ENCODE measurements around the gene PTPDC1. TPM values are rescaled to one million over a fixed set of nuclear protein-coding genes. Genes with fewer than 3 reads are reported as not detected.

The PTPDC1 gene
- total and polyA plus RNA-seq, 9 of the 15 experiments (the other 6 are each of a cell fraction or from before 2014, with no cell fraction given) = 1.1 to 8.1 (median 5.7) TPM

- peaks cover 14% of the 10 kb centered on the region for H3K9me3 ChIP-seq (replicated peaks; ENCODE audit: control insufficient read depth, insufficient read depth, low read depth, low read length)
- H3K9me1 ChIP-seq (ENCODE audit: control insufficient read depth, insufficient read depth, low read length) = no peaks in the 10 kb centered on the region
- POLR2A ChIA-PET = interaction anchor here (1.0 to 1.5 kb wide), 2 partner anchors 8 to 16 kb away, joined by 3 read pairs; no protein-coding TSS in a partner anchor
- BruUV-seq (replicated peaks) = no TSS peak
- intact Hi-C loops (cut with micrococcal nuclease) = no loop called here
- in situ Hi-C loops (cut with MboI) = no loop called here
- H3K79me2 ChIP-seq (ENCODE audit: control insufficient read depth, insufficient read depth, low read length) = no peaks in the 10 kb centered on the region
- H3K27me3 ChIP-seq (ENCODE audit: control insufficient read depth in 2 of 2, insufficient read depth in 2 of 2, low read length in 2 of 2) = no peaks in the 10 kb centered on the region
- no peak for FAIRE-seq
- H3K4me1 ChIP-seq (replicated peaks in 1 of 2; ENCODE audit: control insufficient read depth in 2 of 2, insufficient read depth in 2 of 2, low read length in 2 of 2) = no peaks in the 10 kb centered on the region
- H4K20me1 ChIP-seq (replicated peaks; ENCODE audit: control insufficient read depth, insufficient read depth, low read length) = no peaks in the 10 kb centered on the region
- no peak for ATAC-seq
- no peak overlapping the region for H3K4me2 ChIP-seq (ENCODE audit: insufficient read depth, low read length)
- CTCF ChIA-PET (ENCODE audit: low intra/inter-chr PET ratio) = no interaction called here
- H3K4me3 ChIP-seq = no peak overlapping the region
- H3K27ac ChIP-seq (ENCODE audit: extremely low read depth, low read depth, low read length) = no peak overlapping the region
- H3K9ac ChIP-seq (ENCODE audit: insufficient read depth in 1 of 2, low read depth in 2 of 2, low read length in 2 of 2) = no peak overlapping the region
- no peak overlapping the region for H2AFZ ChIP-seq (ENCODE audit: low read depth, low read length)
- no peak for DNase-seq (ENCODE audit: extremely low read depth in 1 of 4, low spot score in 3 of 4)
- H3K36me3 ChIP-seq (ENCODE audit: control insufficient read depth, insufficient read depth, low read length) = no peaks in the 10 kb centered on the region
- TF ChIP-seq PCBP1 (IDR thresholded peaks at IDR 0.05; ENCODE audit: low read depth, low read length, poor library complexity, severe bottlenecking) (no peak), MCM7 (IDR thresholded peaks at IDR 0.05) (no peak), XRCC4 (IDR thresholded peaks at IDR 0.05; ENCODE audit: extremely low read depth, insufficient read depth, insufficient read length) (no peak), U2AF1 (optimal IDR thresholded peaks at IDR 0.05; ENCODE audit: low read depth, low read length) (no peak), SUPT5H (IDR thresholded peaks at IDR 0.05) (no peak), ZNF655 (CRISPR knock-in tag; IDR thresholded peaks at IDR 0.05) (no peak), CBX5 (IDR thresholded peaks at IDR 0.05; ENCODE audit: borderline replicate concordance, low read depth) (peak; percentile 85), CBX1 (IDR thresholded peaks at IDR 0.05; ENCODE audit: low read depth) (0 out of 2 replicates have a peak, but pooled peaks have one; percentile 82), HSF4 (CRISPR knock-in tag; IDR thresholded peaks at IDR 0.05; ENCODE audit: borderline replicate concordance) (no peak), CTBP1 (IDR thresholded peaks at IDR 0.05; ENCODE audit: borderline replicate concordance) (no peak), ZFP36 (IDR thresholded peaks at IDR 0.05; ENCODE audit: low read depth, low read length, partially characterized antibody) (peak; percentile 96), CEBPZ (IDR thresholded peaks at IDR 0.05; ENCODE audit: borderline replicate concordance, low read depth, low read length) (peak; percentile 83), ZBTB8A (IDR thresholded peaks at IDR 0.05; ENCODE audit: partially characterized antibody) (no peak), BRF2 (IDR thresholded peaks at IDR 0.05; ENCODE audit: borderline replicate concordance, insufficient read depth, insufficient read length) (no peak), ZNF217 (CRISPR knock-in tag; IDR thresholded peaks at IDR 0.05) (no peak)
Measured at GRCh38 chr9:94128580-94128979, 44.3 kb downstream of the PTPDC1 start.

All from K562 (cell line).